ENCODE data around the gene DNPEP. TPM values are rescaled to one million over a fixed set of nuclear protein-coding genes. Genes with fewer than 3 reads are reported as not detected.
"Not testable (repeated sequence)": the region's sequence is repeated elsewhere in the genome, so short reads cannot be mapped to it uniquely, and the experiment has no call there.

Gene DNPEP
- total RNA-seq, 1 donor from 2014 or later = 117 TPM

DNA sequence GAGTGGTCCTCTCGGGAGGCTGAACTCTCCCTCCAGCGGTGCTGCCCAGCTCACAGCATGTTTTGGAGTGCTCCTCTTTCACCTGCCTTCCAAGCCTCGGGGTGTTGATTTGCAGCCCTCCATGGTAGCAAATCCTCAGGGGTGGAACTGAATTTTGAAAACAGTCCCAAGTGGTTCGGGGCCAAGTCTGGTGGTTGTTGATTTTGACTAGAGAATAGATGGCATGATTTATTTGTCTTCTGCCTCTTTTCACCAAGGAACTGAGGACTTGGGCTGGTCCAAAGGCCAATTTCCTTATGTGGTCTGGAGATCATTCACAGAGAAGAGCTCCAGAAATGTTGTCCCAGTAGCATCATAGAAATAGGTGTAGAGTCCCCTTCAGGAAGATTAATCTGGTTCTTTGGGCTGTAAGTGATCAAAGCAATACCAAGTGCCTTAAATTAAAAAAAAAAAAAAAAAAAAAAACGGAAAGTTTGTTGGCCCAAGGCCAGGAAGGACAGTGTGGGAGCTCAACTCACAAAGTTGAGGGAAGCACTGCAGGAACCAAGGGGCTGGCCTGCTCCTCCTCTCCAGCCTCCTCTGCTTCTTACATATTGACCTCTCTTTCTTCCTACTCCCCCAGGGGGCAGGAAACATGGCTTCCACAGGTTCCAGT is 28.0 kb upstream of the DNPEP start:
- no peak overlapping the region for H3K4me3 Mint-ChIP-seq (ENCODE audit: low read depth)
- H3K27me3 Mint-ChIP-seq (ENCODE audit: low read depth) = peaks cover 35% of the 10 kb centered on the region
- H3K9me3 Mint-ChIP-seq = no peaks in the 10 kb centered on the region
- intact Hi-C loops (cut with micrococcal nuclease) = no loop called here
- no peak overlapping the region for H3K27ac Mint-ChIP-seq
- DNase-seq (ENCODE audit: low spot score) = no peak
- H3K4me1 Mint-ChIP-seq (ENCODE audit: low read depth) = no peaks in the 10 kb centered on the region
- no peaks in the 10 kb centered on the region for H3K36me3 Mint-ChIP-seq (ENCODE audit: low read depth)

DNA sequence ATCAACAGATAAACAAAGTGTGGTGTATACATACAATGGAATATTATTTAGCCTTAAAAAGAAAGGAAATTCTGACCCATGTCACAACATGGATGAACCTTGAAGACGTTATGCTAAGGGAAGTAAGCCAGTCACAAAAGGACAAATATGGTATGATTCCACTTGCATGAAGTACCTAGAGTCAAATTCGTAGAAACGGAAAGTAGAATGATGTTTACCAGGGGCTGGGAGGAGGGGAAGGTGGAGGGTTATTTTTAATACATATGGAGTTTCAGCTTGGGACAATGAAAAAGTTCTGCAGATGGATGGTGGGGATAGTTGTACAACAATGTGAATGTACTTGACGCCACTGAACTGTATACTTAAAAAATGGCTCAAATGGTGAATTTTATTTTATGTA is 27.1 kb upstream of the DNPEP start:
- no peaks in the 10 kb centered on the region for H3K36me3 Mint-ChIP-seq (ENCODE audit: low read depth)
- intact Hi-C loops (cut with micrococcal nuclease) = no loop called here
- H3K27ac Mint-ChIP-seq = no peak overlapping the region
- peaks cover 32% of the 10 kb centered on the region for H3K27me3 Mint-ChIP-seq (ENCODE audit: low read depth)
- H3K9me3 Mint-ChIP-seq = no peaks in the 10 kb centered on the region
- H3K4me1 Mint-ChIP-seq (ENCODE audit: low read depth) = no peaks in the 10 kb centered on the region
- H3K4me3 Mint-ChIP-seq (ENCODE audit: low read depth) = no peak overlapping the region
- DNase-seq (ENCODE audit: low spot score) = no peak

DNA sequence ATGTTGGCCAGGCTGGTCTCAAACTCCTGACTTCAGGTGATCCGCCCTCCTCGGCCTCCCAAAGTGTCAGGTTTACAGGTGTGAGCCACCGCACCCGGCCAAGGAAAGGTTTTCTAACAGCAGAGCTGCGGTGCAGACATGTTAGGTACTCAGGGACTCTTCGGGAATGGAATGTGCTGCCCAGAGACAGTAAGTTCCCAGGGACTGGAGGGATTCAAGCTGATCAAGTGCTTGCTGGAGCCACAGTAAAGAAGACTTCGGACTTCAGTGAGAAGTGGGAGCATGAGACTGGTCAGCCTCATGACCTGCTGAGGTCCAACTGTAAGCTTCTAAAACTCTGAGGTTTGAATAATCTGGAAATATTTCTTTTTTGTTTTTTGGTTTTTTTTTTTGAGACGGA is 22.7 kb upstream of the DNPEP start:
- Mint-ChIP-seq H3K27ac (no peak overlapping the region), H3K27me3 (ENCODE audit: low read depth) (peaks cover 15% of the 10 kb centered on the region), H3K4me3 (ENCODE audit: low read depth) (no peak overlapping the region), H3K36me3 (ENCODE audit: low read depth) (no peaks in the 10 kb centered on the region), H3K4me1 (ENCODE audit: low read depth) (no peaks in the 10 kb centered on the region), H3K9me3 (no peaks in the 10 kb centered on the region)
- intact Hi-C loops (cut with micrococcal nuclease) = no loop called here
- no peak for DNase-seq (ENCODE audit: low spot score)

DNA sequence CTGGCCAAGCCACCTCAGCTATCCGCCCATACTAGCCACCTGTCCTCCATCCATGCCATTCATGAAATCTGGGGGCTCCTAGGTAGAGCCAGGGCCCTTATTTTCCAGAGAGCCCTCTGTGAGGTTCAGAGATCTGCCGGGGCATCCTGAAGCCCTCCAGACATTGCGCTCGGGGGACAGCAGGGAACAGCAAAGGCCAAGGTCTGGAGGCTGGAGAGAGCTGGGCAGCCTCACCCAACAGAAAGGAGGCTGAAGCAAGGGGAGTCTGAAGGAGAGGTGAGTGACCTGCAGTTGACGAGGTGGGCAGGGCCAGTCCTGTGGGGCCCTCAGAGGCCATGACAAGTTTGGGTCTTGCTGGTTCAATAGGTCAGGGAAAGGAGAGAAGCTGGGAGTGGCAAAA is 21.9 kb upstream of the DNPEP start:
- Mint-ChIP-seq H3K36me3 (ENCODE audit: low read depth) (no peaks in the 10 kb centered on the region), H3K4me3 (ENCODE audit: low read depth) (no peak overlapping the region)

DNA sequence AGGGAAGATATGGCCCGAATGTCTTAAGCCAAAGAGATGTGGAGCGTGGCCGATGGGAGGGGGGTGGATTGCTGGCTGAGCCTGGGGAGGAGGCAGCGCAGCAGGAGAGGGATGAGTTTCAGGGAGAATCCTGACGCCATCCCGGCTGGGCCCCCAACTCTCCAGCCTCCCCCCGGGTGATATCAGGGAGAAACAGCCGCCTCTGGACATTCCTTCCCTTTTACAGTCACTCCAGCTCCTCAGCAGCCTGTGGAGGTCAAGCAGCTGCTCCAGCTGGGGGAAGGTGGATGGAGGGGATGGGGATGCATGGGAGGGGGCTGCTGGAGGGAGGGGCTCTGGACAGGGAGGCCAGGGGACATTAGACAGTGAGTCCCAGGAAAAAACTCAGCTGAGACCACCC is 20.9 kb upstream of the DNPEP start:
- no peaks in the 10 kb centered on the region for H3K4me1 Mint-ChIP-seq (ENCODE audit: low read depth)
- DNase-seq (ENCODE audit: low spot score) = no peak
- no peak overlapping the region for H3K4me3 Mint-ChIP-seq (ENCODE audit: low read depth)
- H3K27me3 Mint-ChIP-seq (ENCODE audit: low read depth) = peaks cover 10% of the 10 kb centered on the region
- no peak overlapping the region for H3K27ac Mint-ChIP-seq
- no peaks in the 10 kb centered on the region for H3K9me3 Mint-ChIP-seq
- no peaks in the 10 kb centered on the region for H3K36me3 Mint-ChIP-seq (ENCODE audit: low read depth)
- intact Hi-C loops (cut with micrococcal nuclease) = no loop called here

More for the DNA sequence above, 21.9 kb upstream of the DNPEP start:
- Mint-ChIP-seq H3K27me3 (ENCODE audit: low read depth) (peaks cover 11% of the 10 kb centered on the region), H3K9me3 (no peaks in the 10 kb centered on the region), H3K27ac (no peak overlapping the region), H3K4me1 (ENCODE audit: low read depth) (no peaks in the 10 kb centered on the region)
- intact Hi-C loops (cut with micrococcal nuclease) = no loop called here
- no peak for DNase-seq (ENCODE audit: low spot score)

DNA sequence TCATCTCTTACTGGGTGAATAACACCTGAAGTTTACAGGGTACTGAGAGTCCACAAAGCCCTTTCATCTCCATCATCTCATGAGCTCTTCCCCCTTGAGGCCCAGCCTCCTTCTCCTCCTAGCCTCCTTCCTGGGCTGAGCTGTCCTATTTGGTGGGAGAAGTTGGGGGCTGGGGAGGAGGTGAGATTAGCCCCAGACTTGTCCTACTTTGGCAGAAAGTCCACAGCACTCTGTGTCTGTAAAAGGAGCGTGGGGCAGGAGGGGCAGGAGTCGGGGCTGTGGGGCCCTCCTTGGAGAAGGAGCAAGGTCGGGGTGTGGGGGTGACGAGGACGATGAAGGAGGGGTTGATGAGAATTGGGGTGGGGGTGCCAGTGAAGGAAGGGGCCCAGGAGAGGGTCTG is 20.5 kb upstream of the DNPEP start:
- no peaks in the 10 kb centered on the region for H3K36me3 Mint-ChIP-seq (ENCODE audit: low read depth)
- intact Hi-C loops (cut with micrococcal nuclease) = no loop called here
- DNase-seq (ENCODE audit: low spot score) = no peak
- H3K27me3 Mint-ChIP-seq (ENCODE audit: low read depth) = peaks cover 12% of the 10 kb centered on the region
- no peak overlapping the region for H3K4me3 Mint-ChIP-seq (ENCODE audit: low read depth)
- no peak overlapping the region for H3K27ac Mint-ChIP-seq
- no peaks in the 10 kb centered on the region for H3K9me3 Mint-ChIP-seq
- H3K4me1 Mint-ChIP-seq (ENCODE audit: low read depth) = no peaks in the 10 kb centered on the region

DNA sequence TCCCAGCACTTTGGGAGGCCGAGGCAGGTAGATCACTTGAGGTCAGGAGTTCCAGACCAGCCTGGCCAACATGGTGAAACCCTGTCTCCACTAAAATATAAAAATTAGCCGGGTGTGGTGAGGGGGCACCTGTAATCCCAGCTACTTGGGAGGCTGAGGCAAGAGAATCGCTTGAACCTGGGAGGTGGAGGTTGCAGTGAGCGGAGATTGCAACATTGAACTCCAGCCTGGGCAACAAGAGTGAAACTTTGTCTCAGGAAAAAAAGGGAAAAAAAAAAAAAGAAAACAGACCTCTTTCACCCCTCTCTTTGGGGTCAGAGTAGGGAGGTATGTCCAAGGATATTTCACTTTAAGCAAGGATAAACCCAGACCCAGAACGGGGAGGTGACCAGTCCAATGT is 19.6 kb upstream of the DNPEP start:
- H3K4me1 Mint-ChIP-seq (ENCODE audit: low read depth); H3K9me3 Mint-ChIP-seq; H3K36me3 Mint-ChIP-seq (ENCODE audit: low read depth); H3K27ac Mint-ChIP-seq; intact Hi-C loops (cut with micrococcal nuclease); DNase-seq (ENCODE audit: low spot score); H3K4me3 Mint-ChIP-seq (ENCODE audit: low read depth): not testable (repeated sequence)
- peaks cover 11% of the 10 kb centered on the region for H3K27me3 Mint-ChIP-seq (ENCODE audit: low read depth)

DNA sequence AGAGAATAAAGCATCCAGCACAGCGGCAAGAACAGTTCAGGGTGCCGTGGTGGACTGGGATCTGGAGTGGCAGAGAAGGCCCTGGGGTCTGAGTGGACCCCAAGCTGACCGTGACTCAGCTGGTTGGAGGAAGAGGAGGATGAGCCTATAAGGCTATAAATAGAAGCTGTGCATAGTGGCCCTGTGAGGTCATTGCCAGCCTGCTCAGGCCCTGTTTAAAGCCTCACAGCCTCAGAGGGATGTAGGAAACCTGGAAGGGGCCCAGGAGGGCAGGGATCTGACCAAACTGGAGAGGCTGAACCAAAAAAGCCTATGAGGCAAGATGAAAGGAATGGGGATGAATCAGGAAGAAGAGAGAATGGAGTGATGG is 19.1 kb upstream of the DNPEP start:
- intact Hi-C loops (cut with micrococcal nuclease) = no loop called here

DNA sequence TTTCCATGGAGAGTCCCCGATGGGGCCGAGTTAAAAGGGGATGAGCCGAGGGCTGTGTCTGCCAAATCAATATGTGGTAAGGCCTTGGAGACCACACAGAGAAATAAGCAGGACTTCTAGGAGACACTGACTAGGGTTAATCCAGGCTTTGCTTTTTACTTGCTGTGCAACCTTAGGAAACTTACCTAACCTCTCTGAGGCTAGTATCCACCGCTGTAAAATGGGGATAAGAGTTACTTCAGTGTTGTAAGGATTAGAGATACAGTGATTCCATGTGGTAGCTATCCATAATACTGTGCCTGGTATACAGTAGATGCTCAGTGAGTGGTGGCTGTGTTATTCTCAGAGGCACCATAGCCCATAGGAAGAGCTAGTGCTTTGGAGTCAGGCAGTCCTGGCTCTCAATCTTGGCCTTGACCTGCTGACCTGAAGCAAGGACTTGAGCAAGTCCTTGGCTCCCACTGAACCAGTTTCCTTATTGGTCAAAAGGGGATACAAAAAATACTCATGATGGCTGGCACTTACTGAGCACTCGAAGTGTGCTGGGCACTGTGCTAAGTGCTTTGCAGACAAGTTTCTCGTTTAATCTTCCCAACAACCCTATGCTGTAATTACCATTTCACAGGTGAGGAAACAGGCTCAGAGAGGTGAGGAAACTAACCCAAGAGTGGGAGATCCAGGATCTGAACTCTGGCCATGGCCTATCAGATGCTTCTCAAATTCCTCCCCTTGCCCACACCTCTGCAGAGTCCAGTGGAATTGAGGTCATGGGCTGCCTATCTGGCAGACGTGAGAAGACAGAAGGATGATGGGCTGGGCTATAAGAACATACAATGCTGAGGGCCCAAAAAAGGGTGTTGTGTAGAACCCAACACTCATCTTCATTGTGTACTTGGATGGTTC is 18.5 kb upstream of the DNPEP start:
- DNase-seq (ENCODE audit: low spot score) = no peak
- H3K4me3 Mint-ChIP-seq (ENCODE audit: low read depth) = no peak overlapping the region
- H3K36me3 Mint-ChIP-seq (ENCODE audit: low read depth) = no peaks in the 10 kb centered on the region
- H3K27me3 Mint-ChIP-seq (ENCODE audit: low read depth) = peaks cover 12% of the 10 kb centered on the region
- H3K9me3 Mint-ChIP-seq = no peaks in the 10 kb centered on the region
- intact Hi-C loops (cut with micrococcal nuclease) = no loop called here
- no peaks in the 10 kb centered on the region for H3K4me1 Mint-ChIP-seq (ENCODE audit: low read depth)
- no peak overlapping the region for H3K27ac Mint-ChIP-seq

More for the DNA sequence above, 19.1 kb upstream of the DNPEP start:
- DNase-seq (ENCODE audit: low spot score) = no peak
- Mint-ChIP-seq H3K27me3 (ENCODE audit: low read depth) (peaks cover 12% of the 10 kb centered on the region), H3K4me3 (ENCODE audit: low read depth) (no peak overlapping the region), H3K36me3 (ENCODE audit: low read depth) (no peaks in the 10 kb centered on the region), H3K9me3 (no peaks in the 10 kb centered on the region), H3K27ac (no peak overlapping the region), H3K4me1 (ENCODE audit: low read depth) (no peaks in the 10 kb centered on the region)

DNA sequence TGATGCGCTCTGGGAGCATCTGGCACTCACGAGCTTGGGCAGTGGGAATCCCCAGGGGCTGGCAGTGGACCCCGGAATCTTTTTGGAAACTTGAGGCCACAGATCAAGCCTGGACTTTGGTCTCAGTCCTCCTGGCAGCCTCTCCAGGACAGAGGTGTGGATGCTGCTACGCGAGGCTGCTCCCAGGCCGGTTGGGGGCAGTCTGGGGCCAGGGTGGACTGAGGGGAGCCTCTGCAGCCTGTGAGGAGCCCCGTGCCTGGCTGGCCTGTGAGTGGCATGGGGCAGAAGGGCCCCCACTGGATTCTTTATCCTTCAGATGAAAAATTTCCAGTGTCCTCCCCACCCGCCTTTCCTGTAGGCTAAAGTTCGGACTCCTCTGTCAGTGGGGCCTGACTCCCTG is 17.7 kb upstream of the DNPEP start:
- intact Hi-C loops (cut with micrococcal nuclease) = no loop called here
- Mint-ChIP-seq H3K27ac (no peak overlapping the region), H3K4me1 (ENCODE audit: low read depth) (no peaks in the 10 kb centered on the region), H3K4me3 (ENCODE audit: low read depth) (no peak overlapping the region), H3K36me3 (ENCODE audit: low read depth) (no peaks in the 10 kb centered on the region), H3K9me3 (no peaks in the 10 kb centered on the region), H3K27me3 (ENCODE audit: low read depth) (peaks cover 12% of the 10 kb centered on the region)
- DNase-seq (ENCODE audit: low spot score) = no peak

DNA sequence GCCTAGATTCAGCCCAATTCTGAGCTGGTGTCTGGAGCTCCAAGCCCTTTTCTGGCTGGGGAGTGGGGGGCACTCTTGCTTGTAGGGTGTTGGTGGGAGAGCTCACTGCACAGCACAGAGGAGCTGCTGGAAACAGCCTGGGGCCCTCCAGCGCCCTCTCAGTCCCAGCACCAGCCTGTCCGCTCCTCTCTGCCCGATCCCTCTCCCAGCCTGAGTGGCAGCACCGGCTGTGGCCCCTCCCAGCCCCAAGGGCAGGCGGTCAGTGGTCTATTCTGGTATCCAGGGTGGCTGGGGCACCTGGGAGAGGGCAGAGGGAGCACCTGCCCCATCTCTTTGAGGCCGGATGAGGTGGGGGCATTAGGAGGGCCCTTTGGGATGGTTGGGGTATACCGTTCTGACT is 17.2 kb upstream of the DNPEP start:
- DNase-seq (ENCODE audit: low spot score) = no peak
- intact Hi-C loops (cut with micrococcal nuclease) = no loop called here
- Mint-ChIP-seq H3K4me1 (ENCODE audit: low read depth) (no peaks in the 10 kb centered on the region), H3K4me3 (ENCODE audit: low read depth) (no peak overlapping the region), H3K9me3 (no peaks in the 10 kb centered on the region), H3K27me3 (ENCODE audit: low read depth) (peaks cover 12% of the 10 kb centered on the region), H3K36me3 (ENCODE audit: low read depth) (no peaks in the 10 kb centered on the region), H3K27ac (no peak overlapping the region)

DNA sequence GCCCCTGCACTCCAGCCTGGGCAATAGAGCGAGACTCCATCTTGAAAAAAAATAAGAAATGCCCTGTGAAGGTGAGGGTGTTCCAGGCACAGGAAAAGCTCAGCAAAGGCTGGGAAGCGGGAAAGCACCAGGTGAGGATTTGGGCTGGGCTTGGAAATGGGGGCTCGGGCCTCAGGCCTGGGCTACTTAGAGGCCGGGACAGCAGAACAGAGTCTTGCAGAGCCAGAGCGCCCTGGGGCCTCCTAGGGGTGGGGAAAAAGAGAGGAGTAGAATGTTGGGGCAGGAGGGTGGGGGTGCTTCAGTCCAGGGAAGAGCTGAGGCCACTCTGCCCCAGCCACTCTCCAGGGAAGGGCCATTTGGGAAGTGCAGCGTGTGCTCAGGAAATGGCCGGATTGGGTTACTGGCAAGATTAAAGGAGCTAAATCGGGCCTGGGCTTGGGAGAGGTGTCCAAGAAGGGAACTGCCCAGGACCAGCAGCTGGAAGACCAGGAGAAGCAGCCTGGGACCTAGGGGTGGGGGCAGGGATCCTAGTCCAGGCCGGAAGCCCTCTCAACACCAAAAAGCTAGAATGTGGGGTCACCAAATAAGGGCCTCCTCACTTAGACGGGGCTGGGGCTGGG is 16.7 kb upstream of the DNPEP start:
- H3K27ac Mint-ChIP-seq = no peak overlapping the region
- DNase-seq (ENCODE audit: low spot score) = no peak
- H3K9me3 Mint-ChIP-seq = no peaks in the 10 kb centered on the region
- H3K36me3 Mint-ChIP-seq (ENCODE audit: low read depth) = no peaks in the 10 kb centered on the region
- intact Hi-C loops (cut with micrococcal nuclease) = no loop called here
- H3K4me3 Mint-ChIP-seq (ENCODE audit: low read depth) = no peak overlapping the region
- no peaks in the 10 kb centered on the region for H3K4me1 Mint-ChIP-seq (ENCODE audit: low read depth)
- H3K27me3 Mint-ChIP-seq (ENCODE audit: low read depth) = peaks cover 12% of the 10 kb centered on the region

DNA sequence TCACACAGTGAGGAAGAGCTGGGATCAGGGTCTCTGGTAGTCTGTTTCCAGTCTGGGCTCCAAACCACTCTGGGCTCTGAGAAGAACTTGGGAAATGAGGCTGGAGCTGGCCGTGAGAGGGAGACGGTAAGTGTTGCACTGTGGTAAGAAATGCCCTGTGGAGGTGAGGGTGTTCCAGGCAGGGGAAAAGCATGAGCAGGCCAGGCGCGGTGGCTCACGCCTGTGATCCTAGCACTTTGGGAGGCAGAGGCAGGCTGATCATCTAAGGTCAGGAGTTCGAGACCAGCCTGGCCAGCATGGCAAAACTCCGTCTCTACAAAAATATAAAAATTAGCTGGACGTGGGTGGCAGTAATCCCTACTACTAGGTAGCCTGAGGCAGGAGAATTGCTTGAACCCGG is 16.1 kb upstream of the DNPEP start:
- H3K4me1 Mint-ChIP-seq (ENCODE audit: low read depth) = no peaks in the 10 kb centered on the region
- no peaks in the 10 kb centered on the region for H3K36me3 Mint-ChIP-seq (ENCODE audit: low read depth)
- no peak overlapping the region for H3K4me3 Mint-ChIP-seq (ENCODE audit: low read depth)
- intact Hi-C loops (cut with micrococcal nuclease) = loop anchor here (1.0 to 2.0 kb wide), 2 partner anchors 31 to 126 kb away; partner anchors contain the start of gene SPEG
- no peaks in the 10 kb centered on the region for H3K9me3 Mint-ChIP-seq
- DNase-seq (ENCODE audit: low spot score) = no peak
- H3K27me3 Mint-ChIP-seq (ENCODE audit: low read depth) = peaks cover 12% of the 10 kb centered on the region
- H3K27ac Mint-ChIP-seq = no peak overlapping the region
